ENCODE measurements around the gene LRFN2.

Gene LRFN2

DNA sequence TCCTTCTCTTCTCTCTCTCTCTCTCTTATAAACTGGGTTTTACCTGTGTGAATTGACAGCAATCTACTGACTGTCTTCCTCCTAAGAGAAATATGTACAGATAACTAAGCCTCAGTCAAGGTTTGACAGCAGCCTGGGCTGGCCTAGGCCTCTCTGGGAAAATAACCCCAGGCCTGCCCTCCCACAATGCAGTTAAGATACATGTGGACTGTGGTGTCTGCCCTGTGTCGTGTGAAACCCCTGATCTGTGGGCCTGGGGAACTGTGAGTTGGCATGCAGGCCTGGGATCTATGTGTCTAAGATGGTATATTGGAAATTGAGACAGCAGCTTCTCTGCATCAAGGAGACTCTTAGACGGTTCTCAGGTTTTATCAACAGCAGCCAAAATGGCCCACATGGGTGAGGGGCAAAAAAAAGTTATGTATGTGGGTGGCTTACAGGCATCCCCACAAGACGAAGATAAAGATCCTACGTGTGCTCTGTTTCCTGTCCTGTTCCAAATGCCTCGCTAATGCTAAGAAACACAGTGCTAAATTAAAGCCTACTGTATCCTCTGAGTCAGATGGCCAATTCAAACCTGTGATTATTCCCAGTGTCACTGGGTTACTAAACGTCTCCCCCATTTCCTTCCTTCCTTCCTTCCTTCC lies 19.0 kb downstream of the LRFN2 start:
- no peak overlapping the region for H3K4me3 ChIP-seq (replicated peaks; ENCODE audit: low read depth, low read length)
- DNase-seq (ENCODE audit: low read depth) = no peak
- TF ChIP-seq, protein P1, sequence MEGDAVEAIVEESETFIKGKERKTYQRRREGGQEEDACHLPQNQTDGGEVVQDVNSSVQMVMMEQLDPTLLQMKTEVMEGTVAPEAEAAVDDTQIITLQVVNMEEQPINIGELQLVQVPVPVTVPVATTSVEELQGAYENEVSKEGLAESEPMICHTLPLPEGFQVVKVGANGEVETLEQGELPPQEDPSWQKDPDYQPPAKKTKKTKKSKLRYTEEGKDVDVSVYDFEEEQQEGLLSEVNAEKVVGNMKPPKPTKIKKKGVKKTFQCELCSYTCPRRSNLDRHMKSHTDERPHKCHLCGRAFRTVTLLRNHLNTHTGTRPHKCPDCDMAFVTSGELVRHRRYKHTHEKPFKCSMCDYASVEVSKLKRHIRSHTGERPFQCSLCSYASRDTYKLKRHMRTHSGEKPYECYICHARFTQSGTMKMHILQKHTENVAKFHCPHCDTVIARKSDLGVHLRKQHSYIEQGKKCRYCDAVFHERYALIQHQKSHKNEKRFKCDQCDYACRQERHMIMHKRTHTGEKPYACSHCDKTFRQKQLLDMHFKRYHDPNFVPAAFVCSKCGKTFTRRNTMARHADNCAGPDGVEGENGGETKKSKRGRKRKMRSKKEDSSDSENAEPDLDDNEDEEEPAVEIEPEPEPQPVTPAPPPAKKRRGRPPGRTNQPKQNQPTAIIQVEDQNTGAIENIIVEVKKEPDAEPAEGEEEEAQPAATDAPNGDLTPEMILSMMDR (IDR thresholded peaks at IDR 0.05; ENCODE audit: low read length, missing control alignments) = no peak

DNA sequence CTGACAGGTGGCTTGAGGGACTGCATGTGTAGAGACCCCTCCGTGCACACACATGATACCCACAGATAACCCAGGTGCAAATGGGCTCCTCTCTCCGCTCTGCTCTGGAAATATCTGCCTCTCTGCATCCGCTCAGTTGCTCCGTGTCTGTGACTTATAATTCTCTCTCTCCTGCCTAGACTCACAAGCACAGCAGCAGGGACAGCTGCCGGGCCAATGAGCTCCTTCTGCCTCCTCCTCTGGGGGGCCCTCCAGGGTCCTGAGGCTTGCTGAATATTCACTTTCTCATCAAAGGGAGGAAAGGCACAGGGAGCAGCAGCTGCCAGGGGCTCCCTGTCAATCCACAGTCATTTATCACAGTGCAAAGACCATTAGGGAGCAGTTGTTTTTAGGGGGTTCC lies 24.1 kb downstream of the LRFN2 start:
- DNase-seq (ENCODE audit: low read depth) = no peak
- TF ChIP-seq, protein P1 (IDR thresholded peaks at IDR 0.05; ENCODE audit: low read length, missing control alignments) = no peak
- no peak overlapping the region for H3K4me3 ChIP-seq (replicated peaks; ENCODE audit: low read depth, low read length)

DNA sequence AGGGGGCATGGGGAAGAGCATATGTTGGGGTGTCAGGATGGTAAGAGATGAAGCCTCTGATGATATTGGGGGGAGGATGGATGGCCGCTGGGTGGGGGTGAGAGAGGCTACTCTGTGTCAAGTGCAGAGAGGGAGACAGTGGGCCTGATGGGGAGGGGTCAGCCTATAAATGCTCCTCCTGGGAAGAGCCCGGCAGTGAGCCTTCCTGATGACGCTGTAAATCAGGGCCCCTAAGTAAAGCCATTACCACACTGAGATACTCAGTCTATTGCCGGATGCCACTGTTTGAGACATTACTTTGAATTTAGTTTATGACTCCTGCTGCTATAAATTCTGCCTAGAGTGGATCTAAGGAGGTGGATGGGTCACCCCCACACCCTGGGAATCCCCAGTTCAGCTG lies 28.1 kb downstream of the LRFN2 start:
- no peak for DNase-seq (ENCODE audit: low read depth)
- TF ChIP-seq, protein P1 (IDR thresholded peaks at IDR 0.05; ENCODE audit: low read length, missing control alignments) = no peak
- H3K4me3 ChIP-seq (replicated peaks; ENCODE audit: low read depth, low read length) = no peak overlapping the region

DNA sequence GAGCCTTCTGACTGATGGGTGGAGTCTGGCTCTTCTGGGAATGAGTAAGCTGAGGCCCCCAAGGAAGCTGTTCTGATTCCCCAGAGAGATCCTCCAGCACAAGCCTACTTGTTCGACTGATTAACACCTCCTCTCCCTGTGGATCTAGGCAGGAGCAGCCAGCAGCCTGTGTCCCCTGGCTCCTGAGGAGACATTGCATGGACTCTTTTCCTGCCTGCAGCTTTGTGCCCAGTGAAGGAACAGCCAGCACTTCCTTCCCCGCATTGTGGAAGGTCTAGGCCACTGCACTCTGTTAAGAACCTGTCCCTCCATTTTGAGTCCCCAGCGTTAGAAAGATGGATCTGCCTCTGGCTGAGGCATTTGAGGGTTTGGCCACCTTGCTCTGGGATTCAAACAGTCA lies 29.1 kb downstream of the LRFN2 start:
- TF ChIP-seq, protein P1 (IDR thresholded peaks at IDR 0.05; ENCODE audit: low read length, missing control alignments) = no peak
- no peak for DNase-seq (ENCODE audit: low read depth)
- H3K4me3 ChIP-seq (replicated peaks; ENCODE audit: low read depth, low read length) = no peak overlapping the region

DNA sequence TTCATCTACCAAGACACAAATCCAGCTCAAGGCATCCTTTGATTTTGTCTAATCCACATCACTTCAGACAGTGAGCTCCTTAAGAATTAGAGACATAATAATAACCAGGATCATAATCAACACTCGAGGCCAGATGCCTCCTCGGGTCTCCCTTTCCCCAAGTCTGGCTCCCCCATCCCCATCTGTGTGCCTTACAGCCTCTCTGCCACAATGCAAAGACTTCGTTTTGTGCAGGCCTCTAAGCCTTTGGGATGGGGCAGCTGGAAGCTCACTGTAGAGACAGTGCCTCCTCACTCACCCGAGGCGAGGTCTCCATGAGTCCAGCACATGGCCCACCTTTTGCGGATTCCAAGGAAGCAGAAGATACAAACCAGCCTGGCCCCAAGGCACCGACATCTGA lies 30.3 kb downstream of the LRFN2 start:
- H3K4me3 ChIP-seq (replicated peaks; ENCODE audit: low read depth, low read length) = no peak overlapping the region
- TF ChIP-seq, protein P1 (IDR thresholded peaks at IDR 0.05; ENCODE audit: low read length, missing control alignments) = no peak
- no peak for DNase-seq (ENCODE audit: low read depth)

DNA sequence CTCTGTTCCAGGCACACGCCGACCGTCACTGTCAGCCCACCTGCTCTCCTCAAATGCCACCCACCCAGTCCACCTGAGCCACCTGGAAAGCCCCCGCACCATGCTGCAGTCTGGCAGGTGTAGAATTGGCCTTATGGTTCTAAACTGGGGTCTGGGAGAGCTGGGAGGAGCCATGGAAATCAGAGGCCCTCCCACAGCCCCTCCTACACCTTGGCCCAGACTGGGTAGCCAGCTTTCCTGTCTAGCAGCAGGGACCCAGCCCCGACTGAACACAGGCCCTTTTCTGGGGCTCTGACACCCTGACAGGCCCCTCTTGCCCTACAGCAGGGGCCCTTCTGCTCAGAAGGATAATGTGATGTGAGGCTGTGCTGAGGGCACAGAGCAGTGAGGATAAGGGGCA lies 31.1 kb downstream of the LRFN2 start:
- TF ChIP-seq, protein P1 (IDR thresholded peaks at IDR 0.05; ENCODE audit: low read length, missing control alignments) = no peak
- H3K4me3 ChIP-seq (replicated peaks; ENCODE audit: low read depth, low read length) = no peak overlapping the region
- DNase-seq (ENCODE audit: low read depth) = no peak

DNA sequence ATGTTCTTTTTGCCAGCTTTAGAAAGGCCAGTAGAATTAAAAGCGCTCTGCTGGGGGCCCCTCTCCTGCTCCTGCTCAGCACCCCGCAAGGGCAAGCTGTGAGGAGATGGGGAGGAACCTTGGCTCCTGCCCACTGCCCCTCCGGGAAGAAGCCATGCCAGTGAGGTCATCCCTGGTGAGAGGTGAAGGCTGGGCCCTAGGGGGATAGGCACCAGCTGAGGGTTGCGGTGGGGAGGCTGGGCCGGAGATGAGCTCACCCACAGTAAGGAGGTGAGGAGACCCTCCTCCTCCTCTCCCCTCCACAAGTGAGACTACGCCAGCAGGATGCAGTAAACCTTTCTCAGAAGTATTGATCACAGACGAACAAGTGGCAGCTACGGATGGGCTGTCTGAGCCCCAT lies 32.1 kb downstream of the LRFN2 start:
- TF ChIP-seq, protein P1 (IDR thresholded peaks at IDR 0.05; ENCODE audit: low read length, missing control alignments) = no peak
- DNase-seq (ENCODE audit: low read depth) = no peak
- H3K4me3 ChIP-seq (replicated peaks; ENCODE audit: low read depth, low read length) = no peak overlapping the region

Measured in fibroblast of pulmonary artery (primary cell).